ENCODE results near the gene AUTS2. TPM values are rescaled to one million over a fixed set of nuclear protein-coding genes. Genes with fewer than 3 reads are reported as not detected.
A peak's percentile ranks its signal among the peaks of the same experiment; 100 is the strongest.

Gene AUTS2
- total and polyA plus RNA-seq, 2 of the 8 experiments (the other 6 are each of a cell fraction or from before 2014, with no cell fraction given): 25.9 to 101 TPM

DNA sequence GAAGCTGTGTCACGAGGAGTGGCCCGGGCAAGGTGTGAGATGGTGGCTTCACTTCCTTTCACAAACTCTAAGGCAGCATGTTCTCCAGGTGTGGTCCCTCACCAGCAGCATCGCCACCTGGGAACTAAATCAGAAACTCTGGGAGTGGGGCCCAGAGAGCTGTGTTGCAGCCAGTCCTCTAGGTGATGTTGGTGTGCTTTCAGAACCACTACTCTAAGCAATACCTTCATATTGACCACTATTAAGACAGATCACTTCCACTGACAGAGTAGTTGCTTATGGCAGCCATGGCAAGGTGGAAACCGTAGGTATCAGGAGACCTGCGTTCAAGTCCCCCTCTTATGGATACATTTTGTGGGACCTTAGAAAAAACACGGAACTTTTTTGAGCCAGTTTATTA lies 1037.9 kb downstream of the AUTS2 start:
- Histone ChIP-seq H3K4me3 (ENCODE audit: extremely low read depth in 1 of 4, insufficient read depth in 2 of 4, low read depth in 3 of 4, low read length in 4 of 4) (no peak overlapping the region), H3K23ac (ENCODE audit: insufficient read length) (no peak overlapping the region), H2BK12ac (ENCODE audit: low read depth, low read length) (0 out of 2 replicates have a peak overlapping the region, but pooled peaks have one; percentile 42), H3K23me2 (ENCODE audit: low read depth, low read length) (no peaks in the 10 kb centered on the region), H2BK15ac (ENCODE audit: low read length) (no peak overlapping the region), H4K20me1 (replicated peaks in 1 of 2; ENCODE audit: control insufficient read depth in 1 of 2, insufficient read depth in 2 of 2, low read length in 2 of 2) (no peaks in the 10 kb centered on the region), H4K91ac (replicated peaks; ENCODE audit: insufficient read length, low read length) (no peak overlapping the region), H3K36me3 (ENCODE audit: control insufficient read depth in 2 of 4, insufficient read depth in 4 of 4, low read length in 3 of 4) (no peaks in the 10 kb centered on the region), H3K27me3 (replicated peaks in 1 of 4; ENCODE audit: control insufficient read depth in 3 of 4, extremely low read depth in 1 of 4, insufficient read depth in 3 of 4, low read length in 3 of 4) (no peaks in the 10 kb centered on the region; a peak in 2 of 7 replicates), H4K5ac (ENCODE audit: insufficient read length, low read depth, low read length) (no peak overlapping the region), H4K8ac (ENCODE audit: extremely low read depth, insufficient read depth, low read length) (no peak overlapping the region), H3K18ac (ENCODE audit: extremely low read depth, low read length) (no peak overlapping the region), H3K9ac (replicated peaks in 1 of 4; ENCODE audit: extremely low read depth in 1 of 4, low read depth in 3 of 4, low read length in 3 of 4) (no peak overlapping the region), H2BK20ac (ENCODE audit: low read length) (no peak overlapping the region), H3K14ac (ENCODE audit: insufficient read length) (no peak overlapping the region), H3K56ac (replicated peaks; ENCODE audit: insufficient read length, low read depth, low read length) (no peak overlapping the region), H3K4me1 (replicated peaks in 1 of 4; ENCODE audit: control insufficient read depth in 3 of 4, insufficient read depth in 4 of 4, low read length in 3 of 4) (peaks cover 8 to 16% (median 10%) of the 10 kb centered on the region in 4 experiments), H3K79me1 (ENCODE audit: low read depth, low read length) (no peaks in the 10 kb centered on the region), H2AFZ (ENCODE audit: low read length) (no peak overlapping the region), H2AK5ac (ENCODE audit: low read depth, low read length) (0 out of 2 replicates have a peak overlapping the region, but pooled peaks have one; percentile 56), H3K79me2 (ENCODE audit: control insufficient read depth in 1 of 2, insufficient read depth in 2 of 2, low read length in 2 of 2) (no peaks in the 10 kb centered on the region), H2BK120ac (replicated peaks; ENCODE audit: low read depth, low read length) (no peak overlapping the region), H3K4ac (replicated peaks; ENCODE audit: insufficient read length, low read depth, low read length) (no peak overlapping the region), H3K4me2 (ENCODE audit: insufficient read depth in 1 of 2, low read depth in 2 of 2, low read length in 2 of 2) (no peak overlapping the region), H2BK5ac (ENCODE audit: low read depth, low read length) (no peak overlapping the region), H3K27ac (ENCODE audit: low read depth, low read length) (no peak overlapping the region), H3K9me3 (ENCODE audit: insufficient read depth in 2 of 2, low read depth in 1 of 2, low read length in 1 of 2) (no peaks in the 10 kb centered on the region; a peak in 1 of 4 replicates)
- 93% methylated on average over 6 of the region's 6 CpGs; no CpG with 5 or more reads in 1 of the 2 experiments for WGBS, 2 experiments (ENCODE audit: extremely low coverage in 1 of 2, insufficient coverage in 1 of 2, insufficient read length in 1 of 2, insufficient replicate concordance in 2 of 2, low coverage in 1 of 2, low lambda C conversion rate in 2 of 2, missing lambda C conversion rate in 1 of 2)
- ChIA-PET POLR2A (ENCODE audit: partially characterized antibody) (no interaction called here), CTCF (ENCODE audit: partially characterized antibody) (interaction anchor here (1.7 kb wide), 1 partner anchor 36 kb away, joined by 5 read pairs; no protein-coding TSS in a partner anchor)
- DNase-seq (ENCODE audit: low read depth in 1 of 2, low spot score in 2 of 2) (no peak), FAIRE-seq (no peak)
- TF ChIP-seq MAFK (IDR thresholded peaks at IDR 0.05; ENCODE audit: low read depth, low read length) (no peak), KDM1A (IDR thresholded peaks at IDR 0.05; ENCODE audit: borderline replicate concordance, low read length) (no peak), RAD21 (IDR thresholded peaks at IDR 0.05 in 1 of 2, conservative IDR thresholded peaks at IDR 0.05 in 1 of 2; ENCODE audit: low read depth in 2 of 2, low read length in 2 of 2) (no peak), SUZ12 (IDR thresholded peaks at IDR 0.05; ENCODE audit: low read length) (no peak), CTBP2 (IDR thresholded peaks at IDR 0.05; ENCODE audit: borderline replicate concordance, insufficient read depth, insufficient read length, low read length) (no peak), CEBPB (IDR thresholded peaks at IDR 0.05; ENCODE audit: low read depth, low read length) (no peak)
